GM19023 (cell line): ENCODE measurements around the gene ART5.
"Not testable (repeated sequence)": the region's sequence is repeated elsewhere in the genome, so short reads cannot be mapped to it uniquely, and the experiment has no call there.

Experiments
- ATAC-seq: cut with Tn5 transposase; IDR thresholded peaks from one replicate; pipeline ENCODE4 v1.9.1; 2021; ENCODE audit warnings: mild to moderate bottlenecking, moderate library complexity; ENCODE audit not compliant: unreplicated experiment

The ART5 gene

GRCh38 chr11:3658252-3658651 lies 16.5 kb upstream of the ART5 start:
- no peak for ATAC-seq

DNA sequence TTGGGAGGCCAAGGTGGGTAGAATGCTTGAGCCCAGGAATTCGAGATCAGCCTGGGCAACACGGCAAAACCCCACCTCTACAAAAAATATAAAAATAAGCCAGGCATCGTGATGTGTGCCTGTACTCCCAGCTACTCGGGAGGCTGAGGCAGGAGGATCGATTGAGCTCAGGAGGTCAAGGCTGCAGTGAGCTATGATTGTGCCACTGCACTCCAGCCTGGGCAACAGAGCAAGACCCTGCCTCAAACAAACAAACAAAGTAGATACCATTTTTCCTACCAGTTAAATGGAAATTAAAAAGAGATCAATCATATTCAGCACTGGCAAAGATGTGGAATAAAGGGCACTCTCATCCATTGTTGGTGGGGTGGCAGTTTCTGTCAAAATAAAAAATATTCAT lies 15.5 kb upstream of the ART5 start:
- not testable (repeated sequence) for ATAC-seq

DNA sequence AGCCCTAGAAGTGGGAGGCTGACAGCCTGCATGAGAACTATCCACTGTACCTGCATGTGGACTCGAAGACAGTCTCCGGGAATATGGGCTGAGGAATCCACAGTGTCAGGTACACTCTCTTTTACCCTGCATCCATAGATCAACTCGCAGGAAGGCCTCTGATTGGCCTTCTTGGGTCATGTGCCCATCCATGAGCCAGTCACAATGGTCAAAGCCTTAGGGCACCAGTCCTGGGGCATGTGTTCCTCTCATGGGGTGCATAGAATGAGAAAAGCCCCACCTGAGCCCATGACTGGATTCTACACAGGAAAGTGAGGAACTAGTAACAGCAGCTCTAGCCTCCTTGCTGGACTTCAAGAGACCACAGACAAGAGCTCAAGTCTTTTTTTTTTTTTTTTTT lies 13.8 kb upstream of the ART5 start:
- ATAC-seq, result no peak

GRCh38 chr11:3652514-3652913 lies 10.7 kb upstream of the ART5 start:
- not testable (repeated sequence) for ATAC-seq

GRCh38 chr11:3649374-3649773 lies 7.6 kb upstream of the ART5 start:
- ATAC-seq, result not testable (repeated sequence)

- not testable (repeated sequence) for ATAC-seq
These were observed 7.1 kb upstream of the ART5 start for GRCh38 chr11:3648843-3649242.

- ATAC-seq, result no peak
These were observed 3.8 kb upstream of the ART5 start for GRCh38 chr11:3645552-3645951.

DNA sequence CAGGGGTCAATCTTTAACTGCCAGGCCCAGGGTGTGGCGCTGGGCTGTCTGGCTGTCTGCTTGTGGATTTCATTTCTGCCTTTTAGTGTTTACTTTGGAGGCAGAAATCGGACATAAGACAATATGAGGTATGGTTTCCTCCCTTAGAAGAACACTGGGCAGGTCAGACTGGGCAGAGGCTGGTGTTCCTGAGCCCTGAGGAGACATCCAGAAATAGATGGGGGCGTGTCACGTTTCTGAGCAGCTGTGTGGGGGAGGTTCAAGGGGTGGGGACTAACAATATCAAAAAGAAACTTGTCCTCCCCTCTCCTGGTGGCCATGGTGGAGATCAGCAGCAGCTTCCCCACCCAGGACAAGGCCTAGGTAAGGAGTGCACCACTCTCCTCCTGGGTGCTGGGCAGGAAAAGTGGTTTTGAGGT lies 3.0 kb upstream of the ART5 start, which contains the start of gene ART1:
Gene ART1 (plus strand): TSS at position 312 of the 419 bp plus-strand sequence. CDS start 14,086 bp downstream, outside the sequence.
- no peak for ATAC-seq

- ATAC-seq, result not testable (repeated sequence)
These were observed 1.3 kb upstream of the ART5 start for GRCh38 chr11:3643102-3643546.

DNA sequence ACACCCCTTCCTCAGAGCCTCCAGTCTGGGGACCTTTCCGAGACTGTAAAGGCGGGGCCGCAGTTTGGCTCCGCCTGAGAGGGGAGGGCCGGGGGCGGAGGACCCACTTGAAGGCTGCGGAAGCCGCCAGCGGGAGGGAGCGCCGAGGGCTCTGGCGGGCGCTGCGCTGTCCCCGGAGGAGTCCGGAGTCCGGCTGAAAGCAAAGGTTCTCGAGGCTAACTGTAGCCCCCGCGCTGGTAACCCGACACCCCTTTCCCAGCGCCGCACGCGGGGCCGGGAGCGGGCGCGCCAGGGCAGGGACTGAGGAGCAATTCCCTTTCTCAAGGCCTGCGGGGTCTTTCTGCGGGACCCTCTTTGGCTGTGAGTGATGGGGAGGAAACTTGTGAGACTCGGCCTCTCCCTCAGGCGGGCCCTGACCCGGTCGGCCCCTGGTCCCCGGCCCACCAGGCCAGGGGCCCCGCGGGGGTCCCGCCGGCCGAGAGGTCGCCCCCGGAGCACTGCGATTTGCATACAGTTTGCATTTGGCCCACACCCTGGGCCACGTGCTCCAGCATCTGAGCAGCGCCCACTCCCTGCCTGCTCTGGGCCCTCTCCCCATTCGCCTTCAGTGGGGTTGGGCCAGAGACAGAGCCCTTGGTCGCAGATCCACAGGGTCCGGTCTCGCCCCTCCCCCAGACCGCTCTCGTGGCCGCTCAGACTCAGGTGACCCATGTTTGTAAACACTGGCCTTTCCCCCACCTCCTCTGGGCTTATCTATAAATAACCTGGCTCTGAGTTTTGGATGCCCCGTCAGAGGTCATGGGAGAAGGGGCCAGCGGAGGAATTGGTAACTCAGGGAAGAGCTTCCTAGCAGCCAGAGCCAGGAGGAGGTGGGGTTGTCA lies 519 bp upstream of the ART5 start:
- no peak for ATAC-seq

DNA sequence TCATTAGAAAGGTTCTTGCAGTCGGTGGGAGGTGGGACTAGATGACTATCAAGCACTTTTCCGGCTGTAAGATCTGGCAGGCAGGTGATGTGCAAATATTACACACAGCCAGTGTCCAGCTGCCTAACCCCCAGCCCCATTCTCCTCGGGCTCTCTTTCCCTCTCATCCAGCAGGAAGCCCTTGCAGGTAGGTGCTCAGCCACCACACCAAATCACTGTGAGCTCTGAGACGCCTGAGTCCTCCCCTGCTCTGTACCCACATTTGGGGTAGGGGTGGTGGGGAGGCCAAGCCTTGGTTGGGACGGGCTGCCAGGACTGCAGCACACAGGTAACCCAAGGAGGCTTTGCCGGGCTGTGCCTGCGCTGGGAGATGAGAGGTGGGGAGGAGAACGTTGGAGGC lies 601 bp downstream of the ART5 start:
- ATAC-seq, result no peak

DNA sequence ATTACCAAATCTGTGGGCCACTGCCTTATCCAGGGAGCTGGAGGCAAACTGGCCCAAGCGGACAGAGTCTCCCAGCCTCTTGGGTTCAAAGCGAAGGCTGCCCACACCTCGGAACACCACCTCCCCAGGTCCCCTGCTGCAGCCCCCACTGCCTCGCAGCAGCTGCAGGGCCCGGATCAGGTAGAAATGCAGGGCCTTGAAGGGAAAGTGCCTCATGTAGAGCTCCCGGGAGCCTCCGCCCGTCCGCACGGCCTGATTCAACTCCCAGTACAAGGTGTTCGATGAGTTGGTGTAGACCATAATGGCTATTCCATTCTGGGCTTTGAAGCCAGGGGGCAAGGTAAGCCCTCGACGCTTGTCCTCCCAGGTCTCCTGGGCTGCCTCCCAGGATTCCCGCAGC lies 2.0 kb downstream of the ART5 start:
- no peak for ATAC-seq

GRCh38 chr11:3638513-3638912 lies 3.3 kb downstream of the ART5 start:
- ATAC-seq, result no peak

GRCh38 chr11:3637201-3637600 lies 4.6 kb downstream of the ART5 start:
- no peak for ATAC-seq

GRCh38 chr11:3635641-3636375 lies 6.0 kb downstream of the ART5 start:
- no peak for ATAC-seq

DNA sequence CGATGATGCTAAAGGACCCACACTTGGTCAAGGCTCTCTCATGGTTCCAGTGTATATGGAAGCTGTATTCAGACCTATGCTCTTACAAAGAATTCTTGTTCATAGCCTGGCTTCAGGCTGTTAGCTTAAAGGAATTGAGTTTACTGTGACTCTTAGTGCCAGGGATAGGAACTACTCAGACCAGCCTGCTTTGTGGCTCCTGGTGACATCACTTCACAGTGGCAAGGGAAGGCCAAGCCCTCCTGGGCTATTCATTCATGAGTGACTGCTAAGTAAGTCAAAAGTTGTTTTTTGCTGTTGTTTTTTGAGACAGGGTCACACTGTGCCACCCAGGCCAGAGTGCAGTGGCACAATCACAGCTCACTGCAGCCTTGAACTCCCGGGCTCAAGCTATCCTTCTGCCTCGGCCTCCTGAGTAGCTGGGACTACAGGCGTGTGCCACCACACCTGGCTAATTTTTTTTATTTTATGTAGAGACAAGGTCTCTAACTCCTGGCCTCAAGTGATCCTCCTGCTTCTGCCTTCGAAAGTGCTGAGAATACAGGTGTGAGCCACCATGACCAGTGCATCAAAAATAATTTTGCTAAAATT lies 9.6 kb downstream of the ART5 start:
- no peak for ATAC-seq

DNA sequence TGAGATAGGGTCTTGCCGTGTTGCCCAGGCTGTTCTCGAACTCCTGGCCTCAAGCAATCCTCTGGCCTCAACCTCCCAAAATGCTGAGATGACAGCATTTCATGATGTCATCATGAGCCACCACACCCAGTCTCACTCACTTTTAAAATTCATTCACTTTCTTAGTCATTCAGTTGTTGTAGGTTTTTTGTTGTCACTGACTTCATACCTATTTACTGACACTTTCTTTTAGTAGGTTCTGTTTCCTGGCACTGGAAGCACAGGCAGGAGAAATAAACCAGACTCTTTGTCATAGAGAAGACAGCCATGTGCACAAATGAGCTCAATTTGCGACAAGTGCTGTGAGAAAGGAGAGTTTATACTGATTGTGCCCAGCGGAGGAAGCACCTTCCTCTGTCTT lies 10.5 kb downstream of the ART5 start:
- no peak for ATAC-seq

DNA sequence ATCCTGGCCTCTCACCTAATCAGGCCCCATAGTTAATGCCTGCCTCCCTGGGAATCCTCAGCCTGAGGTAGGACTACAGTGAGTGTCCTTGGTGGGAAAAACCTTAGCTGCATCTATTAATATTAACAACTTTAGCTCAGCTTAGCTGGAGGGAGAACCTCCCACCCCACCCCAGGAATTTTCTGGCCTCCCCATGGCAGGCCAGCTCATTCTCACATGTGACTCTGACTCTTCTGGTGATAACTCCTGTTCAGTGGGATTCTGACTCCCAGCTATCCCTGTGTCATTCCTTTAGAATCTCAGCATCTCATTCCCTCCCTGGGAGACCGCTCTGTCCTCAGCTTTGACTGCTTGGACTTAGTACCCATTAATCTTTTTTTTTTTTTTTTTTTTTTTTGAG lies 14.5 kb downstream of the ART5 start:
- no peak for ATAC-seq

DNA sequence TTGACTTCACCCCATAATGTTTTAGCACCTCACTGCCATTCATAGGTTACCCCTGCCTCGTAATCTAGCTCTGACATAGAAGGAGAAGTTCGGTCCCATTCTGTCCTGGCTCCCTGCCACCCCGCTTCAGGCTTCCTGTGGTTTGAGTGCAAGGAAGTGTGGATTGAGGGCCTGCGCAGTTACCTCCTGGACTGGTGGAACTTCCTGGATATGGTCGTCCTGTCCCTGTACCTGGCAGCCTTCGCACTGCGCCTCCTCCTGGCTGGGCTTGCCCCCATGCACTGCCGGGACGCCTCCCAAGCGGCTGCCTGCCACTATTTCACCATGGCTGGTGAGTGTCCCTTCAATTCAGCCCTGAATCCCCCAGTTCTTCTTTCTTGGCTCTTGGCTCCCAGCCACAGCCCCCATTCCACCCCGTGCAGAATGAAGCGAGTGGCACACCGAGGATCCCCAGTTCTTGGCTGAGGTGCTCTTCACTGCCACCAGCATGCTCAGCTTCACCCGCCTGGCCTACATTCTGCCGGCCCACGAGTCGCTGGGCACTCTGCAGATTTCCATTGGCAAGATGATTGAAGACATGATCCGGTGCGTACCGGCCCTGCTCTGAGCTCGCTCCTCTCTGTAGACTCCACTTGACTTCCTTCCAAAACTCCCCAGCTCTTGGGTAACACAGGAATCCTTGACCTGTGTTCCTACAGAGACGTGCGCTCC lies 15.4 kb downstream of the ART5 start:
- ATAC-seq, result no peak

- no peak for ATAC-seq
These were observed 17.9 kb downstream of the ART5 start for GRCh38 chr11:3623767-3624458.
